CD4-positive, alpha-beta T cell treated with Interleukin-17A for 1 hour (primary cell): ENCODE measurements around the gene TBRG1.
A peak's percentile ranks its signal among the peaks of the same experiment; 100 is the strongest.
"Not testable (repeated sequence)": the region's sequence is repeated elsewhere in the genome, so short reads cannot be mapped to it uniquely, and the experiment has no call there.

Experiments used
- DNase-seq: peaks from one replicate; pipeline ENCODE4 v3.0.0-alpha.2; 2020

Gene TBRG1, protein sequence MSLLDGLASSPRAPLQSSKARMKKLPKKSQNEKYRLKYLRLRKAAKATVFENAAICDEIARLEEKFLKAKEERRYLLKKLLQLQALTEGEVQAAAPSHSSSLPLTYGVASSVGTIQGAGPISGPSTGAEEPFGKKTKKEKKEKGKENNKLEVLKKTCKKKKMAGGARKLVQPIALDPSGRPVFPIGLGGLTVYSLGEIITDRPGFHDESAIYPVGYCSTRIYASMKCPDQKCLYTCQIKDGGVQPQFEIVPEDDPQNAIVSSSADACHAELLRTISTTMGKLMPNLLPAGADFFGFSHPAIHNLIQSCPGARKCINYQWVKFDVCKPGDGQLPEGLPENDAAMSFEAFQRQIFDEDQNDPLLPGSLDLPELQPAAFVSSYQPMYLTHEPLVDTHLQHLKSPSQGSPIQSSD

DNA sequence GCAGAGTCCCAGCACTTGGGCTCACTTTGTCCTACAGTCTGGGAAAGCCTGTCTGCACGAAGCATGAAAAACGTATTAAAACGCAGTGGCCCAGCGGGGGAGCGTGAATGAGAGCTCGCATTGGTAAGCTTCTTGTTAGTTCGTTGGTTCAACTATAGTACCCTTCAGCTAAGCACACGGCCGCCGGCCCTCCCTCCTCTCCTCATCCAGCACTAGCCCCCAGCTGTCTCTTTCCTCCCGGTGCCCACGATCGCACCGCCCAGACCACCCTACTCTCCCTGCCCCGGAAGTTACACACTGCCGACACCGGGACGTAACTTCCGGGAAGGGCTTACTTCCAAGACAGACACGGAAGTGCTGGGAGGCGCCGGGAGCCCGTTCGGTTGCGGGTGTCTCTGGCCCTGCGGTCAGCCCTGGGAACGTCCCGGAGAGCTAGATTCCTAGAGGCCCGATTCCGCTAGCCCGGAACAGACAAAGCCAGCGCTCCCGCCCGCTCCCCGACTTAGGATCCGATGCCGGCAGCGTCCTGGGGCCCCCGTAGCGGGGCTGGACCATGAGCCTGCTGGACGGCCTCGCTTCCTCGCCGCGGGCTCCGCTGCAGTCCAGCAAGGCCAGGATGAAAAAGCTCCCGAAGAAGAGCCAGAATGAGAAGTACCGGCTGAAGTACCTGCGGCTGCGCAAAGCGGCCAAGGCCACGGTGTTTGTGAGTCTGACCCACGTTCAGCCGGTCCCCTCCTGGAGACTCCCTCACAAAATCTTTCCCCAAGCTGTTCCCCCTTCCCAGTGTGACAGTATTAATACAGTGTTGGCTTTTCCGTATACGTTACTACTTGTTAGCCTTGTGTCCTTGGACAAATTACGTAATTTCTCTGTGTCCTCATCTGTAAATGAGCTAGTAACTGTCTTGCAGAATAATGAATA, at the start of gene TBRG1:
TSS of gene TBRG1 (plus strand) at position 334 of the 921 bp plus-strand sequence. CDS start at position 554, 220 bp downstream.
- DNase-seq, result peak; percentile 87

DNA sequence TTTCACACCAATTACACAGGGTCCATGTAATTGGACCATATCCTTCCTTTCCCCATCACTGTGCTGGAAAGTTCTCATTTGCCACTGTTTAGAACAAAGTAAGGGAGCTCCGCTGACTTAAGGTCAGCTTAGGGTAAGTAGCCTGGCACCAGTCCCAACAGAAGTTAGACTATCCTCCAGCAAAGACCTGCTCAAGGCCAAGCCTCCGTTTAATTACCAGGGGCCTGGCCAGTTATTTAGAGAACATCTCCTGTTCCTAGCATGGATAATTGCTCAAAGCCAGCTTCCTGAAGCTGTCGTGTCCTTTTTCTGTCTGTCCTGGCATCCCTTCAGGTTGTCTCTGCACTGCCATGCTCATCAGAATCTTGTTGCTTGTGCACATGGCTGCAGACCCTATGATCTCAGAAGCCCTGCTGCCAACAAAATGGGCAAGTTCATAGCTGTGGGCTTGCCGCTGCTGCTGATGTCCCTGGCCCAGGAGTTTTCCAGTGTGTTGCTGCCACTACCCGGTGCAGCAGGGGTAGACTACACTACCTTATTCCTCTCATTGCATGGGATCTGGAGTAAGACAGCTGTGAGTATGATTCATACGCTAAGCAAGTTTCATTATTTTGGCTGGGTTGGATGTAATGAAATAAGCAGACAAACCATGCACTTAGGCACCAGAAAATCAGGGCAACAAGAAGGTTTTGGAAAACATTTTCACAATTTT, 44.8 kb upstream of the TBRG1 start:
- no peak for DNase-seq

DNA sequence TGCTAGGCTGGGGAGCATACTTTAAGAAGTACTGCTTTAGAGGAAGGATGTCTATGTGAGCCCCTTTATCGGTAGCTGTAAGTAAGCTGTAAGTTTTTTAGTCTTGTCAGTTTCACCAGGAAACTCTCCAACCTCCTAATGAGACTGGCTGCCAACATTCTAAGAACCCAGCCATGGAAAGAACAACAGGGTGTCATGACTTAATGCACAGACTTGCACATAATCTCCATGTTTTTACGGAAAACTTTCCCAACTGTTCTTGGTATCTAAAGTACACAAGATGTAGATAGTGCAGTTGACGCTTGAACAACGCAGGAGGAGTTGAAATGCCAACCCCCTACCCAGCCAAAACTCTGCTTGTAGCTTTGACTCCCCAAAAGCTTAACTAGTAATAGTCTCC, 43.9 kb upstream of the TBRG1 start:
- no peak for DNase-seq

- no peak for DNase-seq
These were observed 40.8 kb upstream of the TBRG1 start for GRCh38 chr11:124581817-124582216.

DNA sequence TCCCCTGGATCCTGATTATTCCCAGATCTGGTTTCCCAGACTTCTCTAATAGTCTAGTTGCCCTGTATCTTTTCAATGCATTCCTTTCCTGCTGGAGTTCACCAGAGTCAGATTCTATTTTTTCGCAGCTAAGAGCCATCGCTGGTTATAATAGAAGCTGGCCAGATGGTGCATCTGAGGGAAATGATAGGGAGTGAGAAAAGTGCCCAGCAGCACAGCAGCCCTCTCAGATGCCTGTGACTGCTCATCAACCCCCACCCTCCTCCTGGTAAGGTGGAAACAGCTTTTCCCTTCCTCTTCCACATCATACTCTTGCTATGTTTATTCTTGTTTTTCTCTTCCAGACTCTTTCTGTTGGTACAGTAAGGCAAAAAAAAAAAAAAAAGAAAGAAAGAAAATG, 40.1 kb upstream of the TBRG1 start:
- no peak for DNase-seq

GRCh38 chr11:124583781-124584180, 38.9 kb upstream of the TBRG1 start:
- DNase-seq, result no peak

GRCh38 chr11:124584681-124585372, 37.8 kb upstream of the TBRG1 start:
- no peak for DNase-seq

GRCh38 chr11:124586238-124586860, 36.3 kb upstream of the TBRG1 start:
- peak; percentile 21 for DNase-seq

- no peak for DNase-seq
These were observed 31.2 kb upstream of the TBRG1 start for GRCh38 chr11:124591430-124591829.

DNA sequence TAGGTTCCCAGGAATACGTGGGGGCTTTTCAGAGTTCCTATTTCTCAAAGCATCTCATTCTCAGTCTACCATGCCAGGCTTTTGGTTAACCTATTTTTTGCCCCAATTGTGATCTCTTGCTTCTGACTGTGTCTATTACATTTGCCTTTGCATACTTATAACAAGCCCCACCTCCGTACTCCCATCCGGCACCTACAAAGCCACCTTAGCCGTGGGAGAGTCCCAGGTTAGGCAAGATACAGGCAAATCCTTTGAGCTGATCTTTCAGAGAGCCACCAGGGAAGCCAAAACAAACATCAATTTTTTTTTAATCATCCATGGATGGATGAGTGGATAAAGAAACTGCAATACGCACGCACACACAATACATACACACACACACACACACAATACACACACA, 30.0 kb upstream of the TBRG1 start:
- no peak for DNase-seq

- no peak for DNase-seq
These were observed 27.4 kb upstream of the TBRG1 start for GRCh38 chr11:124595302-124595701.

DNA sequence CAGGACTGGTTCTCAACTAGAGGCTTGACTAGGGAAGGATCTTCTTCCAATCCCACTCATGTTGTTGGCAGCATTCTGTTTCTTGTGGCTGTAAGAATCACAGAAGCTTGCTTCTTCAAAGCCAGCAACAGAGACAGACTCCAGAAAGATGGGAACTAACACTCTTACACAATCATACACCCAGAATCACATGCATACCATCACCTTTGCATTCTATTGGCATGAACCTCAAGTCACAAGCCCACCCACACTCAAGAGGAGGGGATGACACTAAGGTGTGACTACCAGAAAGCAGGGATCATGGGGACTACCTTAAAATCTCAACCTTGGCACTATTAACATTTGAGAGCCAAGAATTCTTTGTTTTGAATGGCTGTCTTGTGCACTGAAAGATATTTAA, 25.0 kb upstream of the TBRG1 start:
- DNase-seq, result no peak

DNA sequence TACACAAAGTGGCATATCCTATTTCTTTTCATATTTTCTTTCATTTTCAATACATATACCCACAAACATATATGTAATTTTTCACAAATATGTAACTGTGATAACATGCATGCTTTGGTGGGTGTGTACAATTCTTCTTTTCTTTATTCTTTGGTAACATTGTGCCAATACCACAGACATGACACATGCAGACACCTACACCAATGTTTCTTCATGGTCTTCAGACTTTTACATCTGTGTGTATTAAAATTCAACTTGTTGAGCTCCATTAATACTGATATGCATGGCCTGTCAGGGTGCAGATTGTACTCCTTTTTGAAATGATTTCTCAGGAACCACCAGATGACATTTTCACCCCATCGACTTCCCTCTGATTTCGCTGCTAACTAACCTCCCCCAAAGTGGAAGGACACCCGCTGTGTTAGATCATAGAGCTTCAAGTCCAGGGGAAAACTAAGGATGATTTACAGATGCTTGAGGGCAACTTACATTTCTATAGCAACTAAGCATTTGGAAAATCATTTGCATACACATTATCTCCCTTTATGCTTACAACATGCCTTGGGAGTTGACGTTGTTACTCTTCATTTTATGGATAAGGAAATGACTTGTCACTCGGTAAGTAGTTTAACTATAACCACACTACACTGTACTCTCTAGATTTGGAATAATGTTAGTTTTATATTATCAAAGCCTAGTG, 21.9 kb upstream of the TBRG1 start:
- no peak for DNase-seq

DNA sequence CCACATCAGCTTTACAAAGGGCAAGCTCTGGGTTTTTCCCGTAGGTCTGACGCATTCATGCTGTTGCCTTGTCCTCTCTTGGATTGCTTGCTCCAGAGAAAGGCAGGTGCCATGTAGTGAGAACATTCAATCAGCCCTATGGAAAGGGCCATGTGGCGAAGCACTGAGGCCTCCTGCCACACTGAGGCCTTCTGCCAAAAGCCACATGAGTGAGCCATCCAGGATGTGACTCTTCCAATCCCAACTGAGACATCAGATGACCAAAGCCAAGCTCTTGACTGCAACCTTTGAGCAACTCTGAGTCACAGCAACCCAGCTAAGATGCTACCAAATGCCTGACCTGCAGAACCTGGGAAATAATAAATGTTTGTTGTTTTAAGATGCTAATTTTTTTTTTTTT, 20.5 kb upstream of the TBRG1 start:
- DNase-seq, result no peak

DNA sequence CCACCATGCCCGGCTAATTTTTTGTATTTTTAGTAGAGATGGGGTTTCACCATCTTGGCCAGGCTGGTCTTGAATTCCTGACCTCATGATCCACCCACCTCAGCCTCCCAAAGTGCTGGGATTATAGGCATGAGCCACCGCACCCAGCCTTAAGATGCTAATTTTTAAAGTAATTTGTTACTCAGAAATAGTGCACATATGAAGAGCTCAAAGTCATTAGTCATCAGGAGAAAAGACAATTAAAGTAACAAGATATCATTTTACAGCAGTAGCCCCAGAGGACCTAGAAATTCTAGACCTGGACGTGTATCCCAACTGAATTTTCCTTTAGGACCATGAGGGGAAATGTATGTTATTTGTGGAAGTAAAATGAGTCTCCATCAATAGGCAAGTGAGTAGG, 19.9 kb upstream of the TBRG1 start:
- not testable (repeated sequence) for DNase-seq

DNA sequence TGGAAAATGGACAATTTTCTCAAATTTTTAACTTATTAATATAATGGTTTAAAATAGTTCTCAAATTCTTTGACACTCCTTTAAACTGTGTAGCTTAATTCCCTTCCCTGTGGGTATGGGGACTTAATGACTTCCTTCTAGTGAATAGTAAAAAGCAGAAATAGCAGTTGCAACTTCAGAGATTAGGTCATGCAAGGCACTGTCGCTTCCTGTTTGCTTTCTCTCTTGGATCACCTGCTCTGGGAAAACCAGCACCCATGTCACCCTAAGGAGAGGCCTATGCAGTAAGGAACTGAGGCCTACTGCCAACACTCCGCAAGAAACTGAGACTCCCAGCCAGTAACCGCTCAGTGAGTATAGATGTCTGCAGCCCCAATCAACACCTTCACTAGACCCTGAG, 16.9 kb upstream of the TBRG1 start:
- DNase-seq, result no peak

GRCh38 chr11:124608147-124608546, 14.5 kb upstream of the TBRG1 start:
- no peak for DNase-seq

DNA sequence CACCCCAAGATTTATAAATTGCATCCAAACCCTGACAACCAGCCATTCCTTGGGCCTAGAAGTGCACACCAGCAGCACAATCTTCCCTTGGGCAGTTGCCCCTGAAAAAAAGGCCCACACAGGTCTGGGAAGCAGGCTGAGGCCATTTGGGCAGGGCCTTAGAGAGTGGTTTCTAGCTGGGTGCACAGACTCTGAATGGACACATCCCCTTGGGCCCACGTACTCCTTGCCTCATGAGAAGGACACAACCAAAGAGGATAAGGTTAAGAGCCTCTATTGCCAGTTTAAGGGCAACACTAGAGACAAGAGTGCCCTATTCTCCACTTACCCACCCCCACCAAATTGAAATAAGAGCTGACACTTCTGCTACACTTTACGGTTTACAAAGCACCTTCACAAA, 12.4 kb upstream of the TBRG1 start:
- DNase-seq, result no peak

GRCh38 chr11:124611064-124611463, 11.6 kb upstream of the TBRG1 start, which contains the start of gene PANX3:
PANX3 (plus strand) TSS chr11:124611428; CDS start chr11:124611557, 129 bp downstream.
- no peak for DNase-seq

GRCh38 chr11:124612045-124612444, 10.6 kb upstream of the TBRG1 start:
- no peak for DNase-seq

DNA sequence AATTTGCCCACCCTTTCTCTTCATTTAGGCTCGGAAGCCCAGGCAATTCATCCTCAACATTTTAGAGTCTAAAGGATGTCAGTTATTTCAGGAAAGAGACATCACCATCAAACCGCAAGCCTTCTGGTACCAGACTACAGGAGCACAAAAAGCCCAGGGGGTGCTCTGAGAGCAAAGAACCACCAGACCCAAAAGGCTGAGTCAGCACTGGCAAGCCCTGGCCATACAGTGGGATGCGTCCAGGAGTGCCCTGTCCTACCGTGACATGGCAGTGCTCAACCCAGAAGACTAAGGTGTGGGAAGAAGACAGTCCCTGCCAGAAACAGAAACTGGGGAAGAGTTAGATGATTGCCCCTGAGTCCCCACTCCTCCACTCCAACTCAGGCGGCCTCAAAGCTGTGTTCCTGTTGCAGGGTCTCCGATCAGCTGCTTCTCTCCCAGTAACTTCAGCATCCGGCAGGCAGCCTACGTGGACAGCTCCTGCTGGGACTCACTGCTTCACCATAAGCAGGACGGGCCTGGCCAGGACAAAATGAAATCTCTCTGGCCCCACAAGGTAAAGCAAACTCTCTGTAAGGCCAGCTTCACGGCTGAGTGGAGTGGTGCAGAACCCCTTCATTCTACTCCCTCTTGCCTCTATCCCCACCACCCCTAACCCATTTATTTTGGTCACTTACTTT, 10.0 kb upstream of the TBRG1 start:
- DNase-seq, result no peak
